HG02798 (cell line): ENCODE results near the gene CD1C.
"Not testable (repeated sequence)": the region's sequence is repeated elsewhere in the genome, so short reads cannot be mapped to it uniquely, and the experiment has no call there.

ENCODE experiments used
- ATAC-seq: cut with Tn5 transposase; IDR thresholded peaks from one replicate; pipeline ENCODE4 v1.9.1; 2021; ENCODE audit warnings: mild to moderate bottlenecking; ENCODE audit not compliant: unreplicated experiment, poor library complexity

CD1C gene

DNA sequence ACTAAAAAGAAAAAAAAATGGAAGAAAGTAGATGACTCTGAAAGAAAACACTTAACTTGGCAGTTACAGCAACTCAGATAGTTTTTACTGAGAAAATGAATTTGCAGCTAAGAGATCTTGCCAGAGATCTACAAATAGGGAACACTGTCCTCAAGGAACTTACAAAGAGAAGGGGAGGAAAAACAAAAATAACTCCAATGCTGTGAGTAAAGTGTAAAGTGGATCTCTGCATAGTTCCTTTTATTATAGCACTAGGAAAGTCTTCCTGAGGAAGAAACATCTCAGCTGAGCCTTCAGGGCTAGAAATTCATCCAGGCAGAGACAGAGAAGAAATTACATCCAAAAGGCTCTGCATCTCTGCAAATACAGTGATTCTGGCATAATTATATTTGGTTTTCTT lies 37.8 kb downstream of the CD1C start:
- ATAC-seq: no peak

DNA sequence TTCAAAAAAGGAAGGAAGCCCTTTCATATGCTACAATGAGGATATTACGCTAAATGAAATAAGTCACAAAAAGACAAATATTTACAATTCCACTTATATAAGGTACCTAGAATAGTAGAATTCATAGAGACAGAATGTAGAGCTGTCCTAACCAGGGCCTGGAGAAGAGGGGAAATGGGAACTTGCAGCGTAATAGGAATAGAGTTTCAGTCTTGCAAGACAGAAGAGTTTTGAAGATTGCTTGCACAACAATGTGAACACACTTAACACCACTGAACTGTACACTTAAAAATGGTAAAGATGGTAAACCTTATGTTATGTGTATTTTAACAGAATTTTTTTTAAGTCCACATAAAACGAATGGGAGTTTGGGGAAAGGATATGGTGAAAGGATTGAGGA lies 38.7 kb downstream of the CD1C start:
- no peak for ATAC-seq

- ATAC-seq: no peak
Measured at GRCh38 chr1:158329300-158329699, 39.6 kb downstream of the CD1C start.

- ATAC-seq: no peak
Measured at GRCh38 chr1:158329733-158330132, 40.0 kb downstream of the CD1C start.

DNA sequence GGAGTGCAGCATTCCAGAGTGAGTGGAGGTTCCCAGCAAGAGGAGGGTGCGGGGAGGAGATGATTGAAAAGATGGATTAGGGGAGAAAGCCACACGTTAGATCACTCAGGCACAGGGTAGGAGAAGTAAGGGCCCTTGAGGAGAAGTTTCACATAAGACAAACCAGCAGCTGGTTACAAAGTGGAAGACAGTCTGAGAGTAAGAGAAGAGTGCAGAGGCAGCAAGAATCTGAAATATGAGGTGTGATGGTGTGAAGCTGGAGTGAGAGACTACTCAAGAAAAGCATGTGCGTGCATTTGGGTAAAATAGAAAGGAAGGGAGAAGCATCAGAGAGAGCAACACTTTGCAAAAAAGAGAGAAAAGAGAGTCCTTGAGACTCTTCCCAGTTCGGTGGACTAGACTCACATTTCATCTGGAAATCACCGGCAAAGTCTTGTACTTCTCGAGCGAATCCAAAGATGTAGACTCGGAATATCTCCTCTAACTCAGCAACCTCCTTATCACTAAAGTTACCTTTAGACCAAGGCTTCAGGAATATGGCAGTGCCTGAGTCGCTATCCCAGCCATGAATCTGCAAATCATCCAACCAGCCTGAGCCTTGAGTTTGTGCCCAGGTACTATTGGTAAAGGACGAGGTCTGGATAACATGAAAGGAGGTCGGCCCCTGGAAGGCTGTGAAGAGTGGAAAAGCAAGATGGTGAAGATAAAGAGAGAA lies 40.8 kb downstream of the CD1C start:
- no peak for ATAC-seq

DNA sequence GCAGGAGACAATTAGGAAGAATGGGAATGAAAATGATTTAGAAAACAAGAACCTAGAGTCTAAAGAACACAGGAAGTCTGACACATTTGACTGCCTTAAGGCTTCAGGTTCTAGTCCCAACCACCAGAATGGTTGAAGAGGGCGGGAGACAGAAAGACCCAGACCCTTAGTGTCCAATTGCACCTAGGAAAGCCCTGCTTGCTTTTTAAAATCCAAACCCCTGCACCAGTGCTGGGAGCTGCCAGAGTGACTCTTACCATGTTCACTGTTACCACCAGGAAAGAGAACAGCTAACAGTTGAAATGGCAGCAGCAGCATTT lies 41.3 kb downstream of the CD1C start:
- ATAC-seq: no peak

GRCh38 chr1:158331481-158332150 lies 41.9 kb downstream of the CD1C start, which contains the start of gene CD1B:
Gene CD1B (minus strand): TSS chr1:158331531. CDS start chr1:158331423, 108 bp downstream.
- no peak for ATAC-seq

- ATAC-seq: no peak
Measured at GRCh38 chr1:158333405-158334155, 43.9 kb downstream of the CD1C start.

GRCh38 chr1:158334526-158335212 lies 44.9 kb downstream of the CD1C start:
- ATAC-seq: no peak

- no peak for ATAC-seq
Measured at GRCh38 chr1:158335213-158335532, 45.5 kb downstream of the CD1C start.

- ATAC-seq: not testable (repeated sequence)
Measured at GRCh38 chr1:158336413-158336812, 46.7 kb downstream of the CD1C start.
